Measurements from ENCODE around the gene CYB5R4. TPM values are rescaled to one million over a fixed set of nuclear protein-coding genes. Genes with fewer than 3 reads are reported as not detected.

Gene CYB5R4
- total RNA-seq, 2 donors from 2014 or later, result 13.7 to 18.9 TPM

- H3K4me3 Mint-ChIP-seq, result no peak overlapping the region
- H3K36me3 Mint-ChIP-seq (ENCODE audit: low read depth), result peaks cover 1% of the 10 kb centered on the region
- H3K36me3 ChIP-seq (ENCODE audit: control insufficient read depth, insufficient read depth, low read length), result no peaks in the 10 kb centered on the region
- H3K9me3 ChIP-seq (ENCODE audit: control insufficient read depth, low read length), result peaks cover 9% of the 10 kb centered on the region
- no peak for TF ChIP-seq CTCF (conservative IDR thresholded peaks at IDR 0.05)
- no peaks in the 10 kb centered on the region for H3K27me3 Mint-ChIP-seq (ENCODE audit: insufficient read depth)
- H3K4me1 Mint-ChIP-seq, result peaks cover 1% of the 10 kb centered on the region
- H3K9me3 Mint-ChIP-seq, result peaks cover 4% of the 10 kb centered on the region
- H3K27ac Mint-ChIP-seq, result no peak overlapping the region
- H3K27me3 ChIP-seq (ENCODE audit: control insufficient read depth, insufficient read depth, low read length, poor library complexity, severe bottlenecking), result no peaks in the 10 kb centered on the region
- no peak for DNase-seq
- H3K4me3 ChIP-seq (ENCODE audit: low read length), result no peak overlapping the region
- no peak overlapping the region for H3K9ac ChIP-seq (ENCODE audit: extremely low read depth, low read length, poor library complexity, severe bottlenecking)
- no peak overlapping the region for H3K27ac ChIP-seq (ENCODE audit: low read depth, low read length)
- no peaks in the 10 kb centered on the region for H3K4me1 ChIP-seq (ENCODE audit: control insufficient read depth, insufficient read depth, low read length)
Observed at GRCh38 chr6:83985715-83986114, 126.2 kb downstream of the CYB5R4 start.

GRCh38 chr6:83998021-83998584 is 138.6 kb downstream of the CYB5R4 start:
- no peak overlapping the region for H3K27ac ChIP-seq (ENCODE audit: low read depth, low read length)
- H3K36me3 Mint-ChIP-seq (ENCODE audit: low read depth), result peaks cover 11% of the 10 kb centered on the region
- H3K36me3 ChIP-seq (ENCODE audit: control insufficient read depth, insufficient read depth, low read length), result no peaks in the 10 kb centered on the region
- no peak for TF ChIP-seq CTCF (conservative IDR thresholded peaks at IDR 0.05)
- no peak overlapping the region for H3K9ac ChIP-seq (ENCODE audit: extremely low read depth, low read length, poor library complexity, severe bottlenecking)
- no peak overlapping the region for H3K4me3 ChIP-seq (ENCODE audit: low read length)
- H3K9me3 Mint-ChIP-seq, result peaks cover 23% of the 10 kb centered on the region
- peaks cover 7% of the 10 kb centered on the region for H3K9me3 ChIP-seq (ENCODE audit: control insufficient read depth, low read length)
- no peak overlapping the region for H3K4me3 Mint-ChIP-seq
- no peaks in the 10 kb centered on the region for H3K27me3 Mint-ChIP-seq (ENCODE audit: insufficient read depth)
- H3K27ac Mint-ChIP-seq, result no peak overlapping the region
- no peaks in the 10 kb centered on the region for H3K4me1 Mint-ChIP-seq
- H3K4me1 ChIP-seq (ENCODE audit: control insufficient read depth, insufficient read depth, low read length), result no peaks in the 10 kb centered on the region
- no peaks in the 10 kb centered on the region for H3K27me3 ChIP-seq (ENCODE audit: control insufficient read depth, insufficient read depth, low read length, poor library complexity, severe bottlenecking)
- DNase-seq, result no peak

GRCh38 chr6:84001119-84001518 is 141.6 kb downstream of the CYB5R4 start:
- H3K36me3 ChIP-seq (ENCODE audit: control insufficient read depth, insufficient read depth, low read length), result no peaks in the 10 kb centered on the region
- H3K27me3 ChIP-seq (ENCODE audit: control insufficient read depth, insufficient read depth, low read length, poor library complexity, severe bottlenecking), result no peaks in the 10 kb centered on the region
- H3K27me3 Mint-ChIP-seq (ENCODE audit: insufficient read depth), result no peaks in the 10 kb centered on the region
- H3K9ac ChIP-seq (ENCODE audit: extremely low read depth, low read length, poor library complexity, severe bottlenecking), result no peak overlapping the region
- no peak overlapping the region for H3K27ac ChIP-seq (ENCODE audit: low read depth, low read length)
- no peak for TF ChIP-seq CTCF (conservative IDR thresholded peaks at IDR 0.05)
- peaks cover 8% of the 10 kb centered on the region for H3K9me3 Mint-ChIP-seq
- H3K4me3 ChIP-seq (ENCODE audit: low read length), result no peak overlapping the region
- DNase-seq, result no peak
- H3K4me1 Mint-ChIP-seq, result no peaks in the 10 kb centered on the region
- peaks cover 6% of the 10 kb centered on the region for H3K9me3 ChIP-seq (ENCODE audit: control insufficient read depth, low read length)
- no peak overlapping the region for H3K27ac Mint-ChIP-seq
- peaks cover 3% of the 10 kb centered on the region for H3K36me3 Mint-ChIP-seq (ENCODE audit: low read depth)
- no peaks in the 10 kb centered on the region for H3K4me1 ChIP-seq (ENCODE audit: control insufficient read depth, insufficient read depth, low read length)
- H3K4me3 Mint-ChIP-seq, result no peak overlapping the region
- WGBS, 2 experiments (ENCODE audit: insufficient coverage in 1 of 2, insufficient read length in 1 of 2), result 96% methylated on average over 3 of the region's 3 CpGs; no CpG with 5 or more reads in 1 of the 2 experiments

All from endodermal cell (in vitro differentiated cells).